Daoy (cell line): ENCODE results near the gene IL4R. TPM values are rescaled to one million over a fixed set of nuclear protein-coding genes. Genes with fewer than 3 reads are reported as not detected.
A peak's percentile ranks its signal among the peaks of the same experiment; 100 is the strongest.
"Not testable (repeated sequence)": the region's sequence is repeated elsewhere in the genome, so short reads cannot be mapped to it uniquely, and the experiment has no call there.

Source experiments
- DNase-seq: peaks from one replicate; pipeline ENCODE4 v3.0.0-alpha.2; 2015; ENCODE audit warnings: low read depth
- total RNA-seq: library from RNA; depleted of rRNA; stranded (reverse); fragments of >200 nt; shearing (Covaris generic); gene quantifications from 2 replicates; pipeline ENCODE4 v1.2.3, GENCODE V29; 2014

Gene IL4R
- total RNA-seq, 1 experiment from 2014 or later: 8.6 TPM

GRCh38 chr16:27287887-27288286 lies 25.9 kb upstream of the IL4R start:
- DNase-seq: no peak

- not testable (repeated sequence) for DNase-seq
These were observed 25.5 kb upstream of the IL4R start for GRCh38 chr16:27288313-27288712.

- DNase-seq: no peak
These were observed 24.1 kb upstream of the IL4R start for GRCh38 chr16:27289669-27290068.

- DNase-seq: no peak
These were observed 23.2 kb upstream of the IL4R start for GRCh38 chr16:27290562-27290961.

GRCh38 chr16:27291106-27291505 lies 22.7 kb upstream of the IL4R start:
- DNase-seq: no peak

- no peak for DNase-seq
These were observed 22.0 kb upstream of the IL4R start for GRCh38 chr16:27291722-27292240.

- no peak for DNase-seq
These were observed 20.4 kb upstream of the IL4R start for GRCh38 chr16:27293343-27293742.

GRCh38 chr16:27298132-27298531 lies 15.6 kb upstream of the IL4R start:
- DNase-seq: no peak

GRCh38 chr16:27301236-27301861 lies 12.4 kb upstream of the IL4R start:
- no peak for DNase-seq

GRCh38 chr16:27302126-27302525 lies 11.6 kb upstream of the IL4R start:
- DNase-seq: no peak

GRCh38 chr16:27303256-27304100 lies 10.3 kb upstream of the IL4R start:
- no peak for DNase-seq

- DNase-seq: no peak
These were observed 9.7 kb upstream of the IL4R start for GRCh38 chr16:27304102-27304501.

GRCh38 chr16:27304881-27305745 lies 8.7 kb upstream of the IL4R start:
- no peak for DNase-seq

- no peak for DNase-seq
These were observed 7.8 kb upstream of the IL4R start for GRCh38 chr16:27305839-27306442.

- DNase-seq: no peak
These were observed 5.0 kb upstream of the IL4R start for GRCh38 chr16:27308792-27309191.

- no peak for DNase-seq
These were observed 3.0 kb upstream of the IL4R start for GRCh38 chr16:27310576-27311447.

- DNase-seq: peak; percentile 17
These were observed 2.3 kb upstream of the IL4R start for GRCh38 chr16:27311448-27311830.

GRCh38 chr16:27311897-27312303 lies 1.9 kb upstream of the IL4R start:
- DNase-seq: no peak

GRCh38 chr16:27312580-27313421 lies 973 bp upstream of the IL4R start:
- DNase-seq: no peak
